HepG2 (cell line): ENCODE measurements around the gene RPSA. TPM values are rescaled to one million over a fixed set of nuclear protein-coding genes. Genes with fewer than 3 reads are reported as not detected.

Experiments used
- ATAC-seq: fragments of 200-7000 bp; cut with Tn5 transposase; 3 replicates; pipeline ENCODE4 v1.9.1; 2020; ENCODE audit warnings: mild to moderate bottlenecking, moderate library complexity
- BruUV-seq: library from RNA; stranded (reverse); fragments of 400-500 nt; replicated peaks from 2 replicates; lab custom pipeline; 2021; lab: Mats Ljungman, UMichigan
- CTCF ChIA-PET: fragments of 300-600 bp; formaldehyde crosslinking; extraction: SDS; loops from one replicate; lab custom pipeline; 2021; ENCODE audit warnings: low total read pairs, inconsistent platforms, low intra/inter-chr PET ratio; lab: Yijun Ruan, JAX
- POLR2A ChIA-PET: fragments of 350-600 bp; sonication (Branson Sonifier 250); formaldehyde crosslinking; loops from one replicate; lab custom pipeline; 2020; ENCODE audit warnings: antibody characterized with exemption, inconsistent platforms; lab: Yijun Ruan, JAX
- DNase-seq: peaks from one replicate; pipeline ENCODE4 v3.0.0-alpha.2; 2015; ENCODE audit warnings: low spot score
- FAIRE-seq: peaks from 3 replicates; lab custom pipeline; 2011; peaks lifted over from hg19 to GRCh38; lab: Jason Lieb, UNC
- H2AFZ ChIP-seq: one replicate; pipeline ENCODE4 v1.6.1; 2011; ENCODE audit warnings: low read length, inconsistent platforms
- H3K27ac ChIP-seq: fragments of 300-600 bp; 3 replicates; pipeline ENCODE4 v1.8.0; 2011; ENCODE audit warnings: mixed run types, mild to moderate bottlenecking, mixed read lengths, low read length, inconsistent platforms; ENCODE audit not compliant: insufficient read depth; ENCODE audit errors: extremely low read length
- H3K27me3 ChIP-seq, 2 experiments: fragments of 200-600 bp in 1 of 2; 2 replicates in 1 of 2; 3 replicates in 1 of 2; pipeline versions ENCODE4 v1.6.0 to v1.8.0; 2011; ENCODE audit warnings: low read length in 2 of 2, mild to moderate bottlenecking in 2 of 2, moderate library complexity in 2 of 2, inconsistent platforms in 1 of 2; ENCODE audit not compliant: insufficient read depth in 2 of 2, control insufficient read depth in 1 of 2
- H3K36me3 ChIP-seq, 2 experiments: fragments of 200-600 bp in 1 of 2; replicated peaks in 1 of 2; 2 replicates in 1 of 2; 3 replicates in 1 of 2; pipeline versions ENCODE4 v1.5.1 to v1.8.0; 2011; ENCODE audit warnings: low read length in 2 of 2, inconsistent platforms in 1 of 2; ENCODE audit not compliant: insufficient read depth in 2 of 2, control insufficient read depth in 1 of 2
- H3K4me1 ChIP-seq: 2 replicates; pipeline ENCODE4 v1.5.1; 2012; ENCODE audit warnings: low read length, inconsistent platforms; ENCODE audit not compliant: insufficient read depth
- H3K4me2 ChIP-seq: 2 replicates; pipeline ENCODE4 v1.6.0; 2011; ENCODE audit warnings: low read depth, low read length, inconsistent platforms
- H3K4me3 ChIP-seq, 3 experiments: fragments of 200-600 bp in 1 of 3; sonication (generic), shearing (Covaris generic) in 1 of 3; replicated peaks in 1 of 3; 2 replicates each; pipeline ENCODE4 v1.5.1; 2011 to 2016; ENCODE audit warnings: low read length in 3 of 3, inconsistent platforms in 2 of 3, low read depth in 2 of 3, mild to moderate bottlenecking in 2 of 3, control low read depth in 1 of 3, mixed read lengths in 1 of 3; ENCODE audit not compliant: insufficient read depth in 1 of 3
- H3K79me2 ChIP-seq: one replicate; pipeline ENCODE4 v1.6.1; 2011; ENCODE audit warnings: low read length, inconsistent platforms; ENCODE audit not compliant: insufficient read depth
- H3K9ac ChIP-seq: 2 replicates; pipeline ENCODE4 v1.6.0; 2011; ENCODE audit warnings: mild to moderate bottlenecking, low read depth, low read length, inconsistent platforms; ENCODE audit not compliant: insufficient read depth
- H3K9me3 ChIP-seq: 2 replicates; pipeline ENCODE4 v1.5.1; 2012; ENCODE audit warnings: mild to moderate bottlenecking, low read length
- H4K20me1 ChIP-seq: 2 replicates; pipeline ENCODE4 v1.6.0; 2011; ENCODE audit warnings: inconsistent platforms, mild to moderate bottlenecking, low read length, moderate library complexity; ENCODE audit not compliant: insufficient read depth
- NR2F6 ChIP-seq, 2 experiments: IDR thresholded peaks; 2 replicates each; pipeline ENCODE4 v1.6.1; 2016; ENCODE audit warnings: antibody characterized with exemption in 1 of 2, mild to moderate bottlenecking in 1 of 2
- POLR2A ChIP-seq, 2 experiments: IDR thresholded peaks; 2 replicates each; pipeline ENCODE4 v1.6.1; 2011; ENCODE audit warnings: low read depth in 2 of 2, low read length in 2 of 2, mild to moderate bottlenecking in 1 of 2, moderate library complexity in 1 of 2; ENCODE audit not compliant: insufficient read depth in 1 of 2
- RBFOX2 ChIP-seq: fragments of 200-400 bp; formaldehyde crosslinking; IDR thresholded peaks from 2 replicates; pipeline ENCODE4 v1.6.1; 2017; ENCODE audit warnings: low read depth, mild to moderate bottlenecking, low read length
- WGBS: methylation state at CpG from one replicate; pipeline ENCODE4 v1.1.6; 2017; ENCODE audit warnings: low lambda C conversion rate; 5-methylcytosine and 5-hydroxymethylcytosine counted together
- in situ Hi-C: cut with HindIII; loops from 2 replicates; pipeline ENCODE4 v1.10.0; 2017; ENCODE audit warnings: low pct_unique_long_range_greater_than_20kb; ENCODE audit not compliant: extremely low pct_ligation_motif_present
- intact Hi-C: fragments of 100-400 bp; cut with micrococcal nuclease; formaldehyde crosslinking; loops from one replicate; pipeline ENCODE4 v1.10.0; 2022; ENCODE audit not compliant: unreplicated experiment
- polyA plus RNA-seq, 8 experiments: library from polyadenylated mRNA; depleted of rRNA in 3 of 8; stranded (reverse) in 7 of 8; unstranded in 1 of 8; fragments of >200 nt; fragmentation: Illumina TruSeq in 4 of 8; extraction: Trizol in 4 of 8; gene quantifications; 2 replicates each; pipeline versions ENCODE4 v1.2.1 to v1.2.3, GENCODE V29; 2011 to 2016; ENCODE audit warnings: low read depth in 4 of 8, missing spikeins in 1 of 8, mixed read lengths in 1 of 8; ENCODE audit not compliant: insufficient read depth in 1 of 8
- total RNA-seq, 5 experiments: library from RNA; depleted of rRNA; stranded (reverse); fragments of >200 nt; fragmentation: Illumina TruSeq; extraction: Trizol; gene quantifications; 2 replicates each; pipeline ENCODE4 v1.2.3, GENCODE V29; 2016; ENCODE audit warnings: low read depth in 1 of 5
- TF ChIP-seq, protein P1 (sequence below): sonication (generic); formaldehyde crosslinking; IDR thresholded peaks from 2 replicates; pipeline ENCODE4 v1.4.0; 2020; ENCODE audit warnings: mild to moderate bottlenecking, missing genetic modification reagents
- TF ChIP-seq, protein P2 (sequence below): sonication (generic); formaldehyde crosslinking; IDR thresholded peaks from 2 replicates; pipeline ENCODE4 v1.4.0; 2020; ENCODE audit warnings: missing genetic modification reagents, mild to moderate bottlenecking, borderline replicate concordance

Gene RPSA
- total and polyA plus RNA-seq, 2 of the 13 experiments (the other 11 are each of a cell fraction or from before 2014, with no cell fraction given) = 1,683 to 3,226 TPM

DNA sequence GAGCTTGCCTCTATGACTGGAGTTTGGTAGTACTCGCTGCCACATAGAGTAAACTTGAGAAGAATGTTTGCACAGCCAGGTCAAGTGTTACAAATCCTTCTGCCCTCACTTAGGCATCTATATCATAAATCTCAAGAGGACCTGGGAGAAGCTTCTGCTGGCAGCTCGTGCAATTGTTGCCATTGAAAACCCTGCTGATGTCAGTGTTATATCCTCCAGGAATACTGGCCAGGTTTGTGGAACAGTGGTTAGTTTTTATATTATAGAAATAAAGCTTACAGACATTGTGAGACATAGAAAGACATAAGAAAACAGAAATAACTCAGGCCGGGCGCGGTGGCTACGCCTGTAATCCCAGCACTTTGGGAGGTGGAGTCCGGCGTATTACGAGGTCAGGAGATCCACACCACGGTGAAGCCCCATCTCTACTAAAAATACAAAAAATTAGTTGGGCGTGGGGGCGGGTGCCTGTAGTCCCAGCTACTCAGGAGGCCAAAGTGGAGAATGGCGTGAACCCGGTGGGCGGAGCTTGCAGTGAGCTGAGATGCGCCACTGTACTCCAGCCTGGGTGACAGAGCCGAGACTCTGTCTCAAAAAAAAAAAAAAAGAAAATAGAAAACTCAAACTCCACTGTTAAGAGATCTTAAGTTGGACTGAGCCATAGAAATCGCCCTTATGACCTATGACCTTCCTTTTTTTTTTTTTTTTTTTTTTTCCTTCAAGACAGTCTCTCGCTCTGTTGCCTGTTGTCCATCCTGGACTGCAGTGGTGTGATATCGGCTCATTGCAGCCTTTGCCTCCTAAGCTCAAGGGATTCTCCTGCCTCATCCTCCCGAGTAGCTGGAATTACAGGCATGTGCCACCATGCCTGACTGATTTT lies 2.2 kb downstream of the RPSA start:
- ChIA-PET POLR2A (interaction anchor here (1.1 kb wide), 1 partner anchor 20 kb away, joined by 3 read pairs; no protein-coding TSS in a partner anchor), CTCF (no interaction called here)
- FAIRE-seq (no peak), DNase-seq (no peak), ATAC-seq (no peak)
- peaks cover 37% of the 10 kb centered on the region for H3K79me2 ChIP-seq
- TF ChIP-seq RBFOX2 (peak; percentile 56; the same call in 1 of the 2 replicates), POLR2A (IDR thresholded peaks at IDR 0.05; ENCODE audit: insufficient read depth in 1 of 2, low read depth in 2 of 2, low read length in 2 of 2) (0 out of 4 replicates have a peak, but pooled peaks of 1 of the 2 experiments have one; percentile 30), NR2F6 (IDR thresholded peaks at IDR 0.05) (0 out of 2 replicates have a peak, but pooled peaks have one; percentile 10), NR2F6 (CRISPR knock-in tag; IDR thresholded peaks at IDR 0.05) (no peak)
- TF ChIP-seq, protein P1, sequence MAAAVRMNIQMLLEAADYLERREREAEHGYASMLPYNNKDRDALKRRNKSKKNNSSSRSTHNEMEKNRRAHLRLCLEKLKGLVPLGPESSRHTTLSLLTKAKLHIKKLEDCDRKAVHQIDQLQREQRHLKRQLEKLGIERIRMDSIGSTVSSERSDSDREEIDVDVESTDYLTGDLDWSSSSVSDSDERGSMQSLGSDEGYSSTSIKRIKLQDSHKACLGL (CRISPR knock-in tag) = no peak
- TF ChIP-seq, protein P2, sequence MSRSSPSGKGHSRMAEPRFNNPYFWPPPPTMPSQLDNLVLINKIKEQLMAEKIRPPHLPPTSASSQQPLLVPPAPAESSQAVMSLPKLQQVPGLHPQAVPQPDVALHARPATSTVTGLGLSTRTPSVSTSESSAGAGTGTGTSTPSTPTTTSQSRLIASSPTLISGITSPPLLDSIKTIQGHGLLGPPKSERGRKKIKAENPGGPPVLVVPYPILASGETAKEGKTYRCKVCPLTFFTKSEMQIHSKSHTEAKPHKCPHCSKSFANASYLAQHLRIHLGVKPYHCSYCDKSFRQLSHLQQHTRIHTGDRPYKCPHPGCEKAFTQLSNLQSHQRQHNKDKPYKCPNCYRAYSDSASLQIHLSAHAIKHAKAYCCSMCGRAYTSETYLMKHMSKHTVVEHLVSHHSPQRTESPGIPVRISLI (CRISPR knock-in tag) = peak; percentile 21; the same call in 1 of the 2 replicates
- peak overlapping the region; percentile 91 for H3K27ac ChIP-seq
- intact Hi-C loops = no loop called here
- WGBS = 88% methylated on average over 21 of the region's 21 CpGs
- peak overlapping the region in 1 of 3 experiments; percentile 94; a peak in 1 of 6 replicates for H3K4me3 ChIP-seq
- no peak overlapping the region for H2AFZ ChIP-seq
- no peaks in the 10 kb centered on the region for H3K9me3 ChIP-seq
- in situ Hi-C loops = no loop called here
- H3K27me3 ChIP-seq = no peaks in the 10 kb centered on the region; a peak in 1 of 5 replicates
- no TSS peak for BruUV-seq
- H3K4me1 ChIP-seq = peaks cover 65% of the 10 kb centered on the region
- peaks cover 34% of the 10 kb centered on the region for H4K20me1 ChIP-seq
- H3K4me2 ChIP-seq = peak overlapping the region; percentile 97
- peak overlapping the region; percentile 96 for H3K9ac ChIP-seq
- peaks cover 14 to 58% of the 10 kb centered on the region in 2 experiments for H3K36me3 ChIP-seq
